IPS-NIHi7 (cell line): ENCODE data around the gene CDIPT.
"Not testable (repeated sequence)": the region's sequence is repeated elsewhere in the genome, so short reads cannot be mapped to it uniquely, and the experiment has no call there.

ENCODE experiments used
- DNase-seq: peaks from one replicate; pipeline ENCODE4 v3.0.0; 2012; ENCODE audit warnings: mixed read lengths; ENCODE audit errors: extremely low spot score

Gene CDIPT

DNA sequence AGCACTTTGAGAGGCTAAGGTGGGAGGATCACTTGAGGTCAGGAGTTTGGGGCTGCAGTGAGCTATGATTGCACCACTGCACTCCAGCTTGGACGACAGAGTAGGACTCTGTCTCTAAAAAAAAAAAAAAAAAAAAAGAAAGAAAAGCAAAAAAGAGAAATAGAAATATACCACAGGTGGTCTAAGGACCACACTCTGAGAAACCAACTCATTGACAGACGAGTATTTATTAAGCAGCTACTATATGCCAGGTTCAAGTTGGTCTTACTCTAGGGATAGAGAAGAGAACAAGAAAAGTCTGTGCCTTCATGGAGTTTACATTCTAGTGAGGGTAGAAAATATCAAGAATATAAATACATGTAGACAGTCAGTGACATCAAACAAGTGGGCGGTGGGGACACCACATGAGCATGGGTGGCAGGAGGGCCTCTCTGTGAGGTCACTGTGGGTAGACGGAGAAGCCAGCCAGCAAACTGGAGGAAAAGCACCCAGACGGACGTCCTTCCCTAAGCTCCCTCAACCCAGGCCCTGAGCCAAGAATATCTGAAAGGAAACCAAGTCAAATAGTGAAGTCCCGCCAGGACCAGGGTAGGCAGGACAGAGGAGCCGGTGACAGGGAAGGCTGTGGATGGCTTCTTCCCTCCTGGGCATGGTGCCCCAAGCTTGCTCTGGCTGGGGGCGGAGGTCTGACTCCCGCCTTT is 4.7 kb downstream of the CDIPT start:
- no peak for DNase-seq

GRCh38 chr16:29857133-29857760 is 5.8 kb downstream of the CDIPT start:
- no peak for DNase-seq

DNA sequence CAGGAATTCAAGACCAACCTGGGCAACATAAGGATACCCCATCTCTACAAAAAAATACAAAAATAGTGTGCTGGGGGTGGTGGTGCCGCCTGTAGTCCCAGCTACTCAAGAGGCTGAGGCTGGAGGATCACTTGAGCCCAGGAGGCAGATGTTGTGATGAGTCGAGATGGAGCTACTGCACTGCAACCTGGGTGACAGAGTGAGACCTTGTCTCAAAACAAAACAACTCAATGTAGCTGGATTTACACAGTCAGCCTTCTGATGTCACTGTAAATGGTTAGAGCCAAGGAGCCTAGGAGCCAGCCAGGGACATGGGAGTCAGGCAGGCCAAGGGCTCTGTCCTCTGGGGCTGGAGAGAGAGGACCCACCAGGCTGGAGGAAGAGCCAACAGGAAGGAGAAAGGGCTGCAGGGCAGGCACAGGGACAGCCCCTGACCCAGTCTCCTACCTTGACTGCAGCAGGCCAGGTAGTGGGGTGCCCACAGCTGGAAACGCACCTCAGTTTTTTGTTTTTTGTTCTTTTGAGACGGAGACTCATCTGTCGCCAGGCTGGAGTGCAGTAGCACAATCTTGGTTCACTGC is 8.4 kb downstream of the CDIPT start:
- DNase-seq, result no peak

DNA sequence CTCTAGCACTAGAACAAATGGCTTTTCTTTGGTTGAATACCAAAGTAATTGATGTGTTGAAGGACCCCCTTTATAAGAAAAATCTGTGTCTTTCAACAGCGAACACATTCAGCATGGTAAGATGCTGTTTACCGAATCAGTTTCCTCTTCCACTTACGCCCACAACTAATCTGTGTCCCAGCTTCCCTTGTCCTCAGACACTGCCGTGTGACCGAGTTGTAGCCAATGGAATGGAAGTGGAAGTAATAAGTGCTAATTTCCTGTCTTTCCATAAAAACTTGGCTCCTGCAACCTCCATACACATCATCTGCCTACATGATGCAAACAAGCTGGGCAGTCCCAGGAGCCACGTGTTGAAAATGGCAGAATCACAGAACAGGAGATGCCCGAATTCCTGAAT is 10.4 kb downstream of the CDIPT start:
- no peak for DNase-seq

- no peak for DNase-seq
These were observed 12.0 kb downstream of the CDIPT start for GRCh38 chr16:29850998-29851397.

GRCh38 chr16:29849505-29849904 is 13.5 kb downstream of the CDIPT start:
- peak; percentile 67 for DNase-seq

DNA sequence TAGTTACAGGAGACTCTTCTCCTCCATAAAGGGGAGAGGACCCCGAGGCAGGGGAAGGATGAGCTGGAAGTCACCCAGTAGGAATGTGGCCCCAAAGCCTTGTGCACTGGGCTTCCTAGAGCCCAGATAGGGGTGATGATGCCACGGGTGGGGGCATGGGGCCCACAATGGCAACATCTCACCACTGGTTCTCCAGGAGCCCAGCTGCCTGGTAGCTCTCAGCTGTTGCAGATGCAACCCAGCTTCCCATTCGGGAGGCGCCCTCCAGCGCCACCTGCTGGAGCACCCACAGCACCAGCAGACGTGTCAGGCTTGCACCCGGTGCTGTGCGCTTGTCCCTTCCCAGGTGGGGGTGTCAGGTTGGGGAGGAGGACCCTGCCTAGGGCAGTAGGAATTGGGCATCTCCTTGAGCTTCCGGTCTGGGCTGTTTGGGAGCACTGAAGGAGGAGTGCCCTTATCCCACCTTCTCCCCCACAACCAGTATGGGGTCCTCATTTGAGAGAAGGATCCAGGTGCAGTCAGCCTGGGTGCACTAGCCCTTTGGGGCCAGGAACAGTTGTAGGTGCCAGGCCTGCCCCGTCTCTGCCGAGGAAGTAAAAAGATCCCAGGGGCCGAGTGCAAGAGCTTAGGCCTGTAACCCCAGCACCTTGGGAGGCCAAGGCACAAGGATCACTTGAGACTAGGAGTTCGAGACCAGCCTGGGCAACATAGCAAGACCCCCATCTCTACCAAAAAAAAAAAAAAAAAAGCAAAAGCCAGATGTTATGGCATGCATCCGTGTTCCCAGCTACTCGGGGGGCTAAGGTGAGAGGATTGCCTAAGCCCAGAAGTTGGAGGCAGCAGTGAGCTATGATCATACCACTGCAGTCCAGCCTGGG is 14.4 kb downstream of the CDIPT start:
- peak; percentile 88 for DNase-seq

GRCh38 chr16:29845656-29846055 is 17.4 kb downstream of the CDIPT start:
- DNase-seq, result no peak

DNA sequence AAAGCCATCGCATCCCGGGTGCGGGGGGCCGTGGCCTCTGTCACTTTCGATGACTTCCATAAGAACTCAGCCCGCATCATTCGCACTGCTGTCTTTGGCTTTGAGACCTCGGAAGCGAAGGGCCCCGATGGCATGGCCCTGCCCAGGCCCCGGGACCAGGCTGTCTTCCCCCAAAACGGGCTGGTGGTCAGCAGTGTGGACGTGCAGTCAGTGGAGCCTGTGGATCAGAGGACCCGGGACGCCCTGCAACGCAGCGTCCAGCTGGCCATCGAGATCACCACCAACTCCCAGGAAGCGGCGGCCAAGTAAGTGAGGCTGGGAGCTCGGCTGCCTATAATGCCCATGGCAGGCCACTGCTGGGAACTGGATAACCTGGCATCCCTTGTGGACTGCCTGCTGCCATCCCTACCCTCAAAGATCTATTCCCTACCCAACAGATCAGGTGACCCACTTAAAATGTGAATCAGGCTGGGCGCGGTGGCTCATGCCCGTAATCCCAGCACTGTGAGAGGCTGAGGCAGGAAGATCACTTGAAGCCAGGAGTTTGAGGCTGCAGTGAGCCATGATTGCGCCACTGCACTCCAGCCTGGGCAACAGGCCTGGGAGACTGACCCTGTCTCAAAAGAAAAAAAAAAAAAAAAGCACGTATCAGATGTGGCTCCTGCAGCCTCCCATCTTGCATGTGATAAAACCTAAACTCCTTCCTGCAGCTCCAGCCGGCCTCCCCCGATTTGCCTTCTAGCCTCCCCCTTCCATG is 18.3 kb downstream of the CDIPT start:
- no peak for DNase-seq

GRCh38 chr16:29843931-29844330 is 19.1 kb downstream of the CDIPT start:
- DNase-seq, result no peak

DNA sequence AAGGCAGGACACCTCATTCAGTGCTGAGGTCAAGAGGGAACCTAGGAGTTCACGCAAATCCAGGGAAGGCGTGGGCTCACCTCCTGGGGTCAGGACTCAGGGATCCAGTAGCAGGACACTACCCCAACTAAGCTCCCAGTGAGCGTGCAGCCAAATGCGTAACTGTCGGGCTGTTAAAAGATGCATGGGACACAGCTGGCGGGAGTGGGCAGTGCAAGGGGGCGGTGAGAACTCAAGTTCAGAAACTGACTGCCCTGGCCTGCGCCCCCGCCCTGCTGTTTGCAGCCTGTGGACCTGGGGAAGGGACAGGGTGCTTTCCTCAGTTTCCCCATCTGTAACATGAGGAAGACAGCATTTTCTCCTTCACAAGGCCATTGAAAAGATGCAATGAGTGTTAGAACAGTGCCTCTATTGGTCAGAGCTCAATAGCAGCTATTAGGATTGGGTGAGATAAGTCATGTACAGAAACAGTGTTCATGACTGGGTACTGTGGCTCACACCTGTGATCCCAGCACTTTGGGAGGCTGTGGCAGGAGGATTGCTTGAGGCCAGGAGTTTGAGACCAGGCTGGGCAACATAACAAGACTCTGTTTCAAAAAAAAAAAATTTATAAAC is 20.2 kb downstream of the CDIPT start:
- DNase-seq, result no peak

DNA sequence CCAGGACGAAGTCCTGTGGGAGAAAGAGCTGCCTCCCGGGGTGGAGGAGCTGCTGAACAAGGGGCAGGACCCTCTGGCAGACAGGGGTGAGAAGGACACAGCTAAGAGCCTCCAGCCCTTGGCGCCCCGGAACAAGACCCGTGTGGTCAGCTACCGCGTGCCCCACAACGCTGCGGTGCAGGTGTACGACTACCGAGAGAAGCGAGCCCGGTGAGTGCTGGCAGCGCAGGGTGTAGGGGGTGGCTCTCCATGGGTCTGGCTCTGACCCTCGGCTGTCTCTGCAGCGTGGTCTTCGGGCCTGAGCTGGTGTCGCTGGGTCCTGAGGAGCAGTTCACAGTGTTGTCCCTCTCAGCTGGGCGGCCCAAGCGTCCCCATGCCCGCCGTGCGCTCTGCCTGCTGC is 21.4 kb downstream of the CDIPT start:
- DNase-seq, result no peak

GRCh38 chr16:29840240-29840639 is 22.8 kb downstream of the CDIPT start:
- DNase-seq, result no peak

DNA sequence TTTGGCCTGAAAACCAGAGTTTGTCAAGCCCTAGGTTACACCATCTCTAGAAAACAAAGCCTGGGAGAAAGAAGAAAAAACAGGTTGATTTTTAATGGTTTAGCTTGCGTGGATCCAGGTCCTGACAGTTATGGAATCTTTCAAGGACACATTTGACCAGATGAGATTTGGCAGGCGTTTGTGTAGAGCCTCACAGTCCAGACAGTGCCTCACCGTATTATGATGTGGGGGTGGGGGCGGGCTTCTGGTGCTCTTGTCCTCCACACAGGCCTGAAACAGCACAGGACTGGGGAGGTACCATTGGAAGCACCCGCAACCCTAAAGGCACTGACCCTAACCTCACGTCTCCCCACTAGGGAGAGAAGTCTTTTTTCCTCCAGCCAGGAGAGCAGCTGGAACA is 23.2 kb downstream of the CDIPT start:
- DNase-seq, result no peak

GRCh38 chr16:29837841-29838240 is 25.2 kb downstream of the CDIPT start:
- DNase-seq, result no peak

GRCh38 chr16:29836623-29837022 is 26.4 kb downstream of the CDIPT start:
- no peak for DNase-seq

GRCh38 chr16:29835926-29836325 is 27.1 kb downstream of the CDIPT start:
- no peak for DNase-seq

GRCh38 chr16:29834079-29834478 is 28.9 kb downstream of the CDIPT start:
- no peak for DNase-seq

- DNase-seq, result not testable (repeated sequence)
These were observed 29.8 kb downstream of the CDIPT start for GRCh38 chr16:29833219-29833618.

DNA sequence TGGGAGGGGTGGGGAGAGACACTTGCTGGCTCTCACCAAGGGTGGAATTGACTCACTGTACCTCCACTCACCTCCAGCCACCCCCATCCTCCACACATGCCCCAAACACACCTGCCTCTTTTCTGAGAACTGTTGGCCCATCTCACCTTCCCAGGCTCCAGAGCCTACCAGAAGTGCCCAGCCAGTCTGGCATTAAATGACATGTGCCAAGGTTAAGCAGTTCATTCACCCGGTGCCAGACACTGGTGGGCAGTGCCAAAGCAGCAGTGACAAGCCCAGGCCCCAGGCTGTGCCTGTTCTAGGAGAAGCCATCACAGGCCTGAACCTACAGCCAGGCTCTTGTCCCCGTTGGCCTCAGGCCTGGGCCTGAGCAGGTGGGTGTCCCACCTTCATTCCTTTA is 31.5 kb downstream of the CDIPT start:
- no peak for DNase-seq

GRCh38 chr16:29830774-29831173 is 32.3 kb downstream of the CDIPT start:
- no peak for DNase-seq
